Measurements from ENCODE around the gene CFDP1.

Gene CFDP1

GRCh38 chr16:75250089-75250808, 183.1 kb downstream of the CFDP1 start:
- peaks cover 80% of the 10 kb centered on the region for H3K4me1 ChIP-seq (ENCODE audit: control insufficient read depth, insufficient read depth, low read length, poor library complexity, severe bottlenecking)
- H3K9me3 ChIP-seq (ENCODE audit: control insufficient read depth, low read length) = no peaks in the 10 kb centered on the region
- H3K4me3 ChIP-seq (ENCODE audit: extremely low read depth, insufficient read depth, low read length, poor library complexity, severe bottlenecking) = peak overlapping the region; percentile 87
- WGBS, 2 experiments (ENCODE audit: insufficient coverage in 2 of 2) = 4 to 9% methylated on average over 19 to 22 of the region's 29 CpGs
- H3K36me3 ChIP-seq (ENCODE audit: control insufficient read depth, insufficient read depth, low read length) = peaks cover 48% of the 10 kb centered on the region
- H3K27ac ChIP-seq (ENCODE audit: low read depth, low read length, severe bottlenecking) = peak overlapping the region; percentile 99

DNA sequence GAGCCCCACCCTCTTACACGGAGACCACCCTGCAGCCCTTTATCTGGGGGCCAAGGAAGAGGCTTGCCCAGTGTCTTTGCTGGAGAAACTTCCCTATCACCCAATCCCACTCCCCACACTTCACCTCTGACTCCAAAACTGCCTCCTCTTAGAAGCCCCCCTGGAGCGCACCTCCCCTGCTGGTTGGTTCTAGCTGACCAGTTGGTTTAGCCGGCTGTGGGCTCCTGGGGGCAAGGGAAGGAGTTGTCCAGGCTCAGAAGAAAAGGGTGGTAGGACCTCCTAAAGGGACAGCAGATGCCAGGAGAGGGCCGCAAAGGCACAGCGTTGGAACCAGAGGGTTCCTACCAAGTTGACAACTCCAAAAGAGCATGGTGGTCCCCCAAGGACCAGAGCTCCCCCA, 183.9 kb downstream of the CFDP1 start:
- Histone ChIP-seq H3K27ac (ENCODE audit: low read depth, low read length, severe bottlenecking) (peak overlapping the region; percentile 99), H3K4me3 (ENCODE audit: extremely low read depth, insufficient read depth, low read length, poor library complexity, severe bottlenecking) (peak overlapping the region; percentile 87), H3K36me3 (ENCODE audit: control insufficient read depth, insufficient read depth, low read length) (peaks cover 51% of the 10 kb centered on the region), H3K9me3 (ENCODE audit: control insufficient read depth, low read length) (no peaks in the 10 kb centered on the region), H3K4me1 (ENCODE audit: control insufficient read depth, insufficient read depth, low read length, poor library complexity, severe bottlenecking) (peaks cover 77% of the 10 kb centered on the region)
- 68 to 90% methylated on average over 4 to 5 of the region's 5 CpGs for WGBS, 2 experiments (ENCODE audit: insufficient coverage in 2 of 2)

DNA sequence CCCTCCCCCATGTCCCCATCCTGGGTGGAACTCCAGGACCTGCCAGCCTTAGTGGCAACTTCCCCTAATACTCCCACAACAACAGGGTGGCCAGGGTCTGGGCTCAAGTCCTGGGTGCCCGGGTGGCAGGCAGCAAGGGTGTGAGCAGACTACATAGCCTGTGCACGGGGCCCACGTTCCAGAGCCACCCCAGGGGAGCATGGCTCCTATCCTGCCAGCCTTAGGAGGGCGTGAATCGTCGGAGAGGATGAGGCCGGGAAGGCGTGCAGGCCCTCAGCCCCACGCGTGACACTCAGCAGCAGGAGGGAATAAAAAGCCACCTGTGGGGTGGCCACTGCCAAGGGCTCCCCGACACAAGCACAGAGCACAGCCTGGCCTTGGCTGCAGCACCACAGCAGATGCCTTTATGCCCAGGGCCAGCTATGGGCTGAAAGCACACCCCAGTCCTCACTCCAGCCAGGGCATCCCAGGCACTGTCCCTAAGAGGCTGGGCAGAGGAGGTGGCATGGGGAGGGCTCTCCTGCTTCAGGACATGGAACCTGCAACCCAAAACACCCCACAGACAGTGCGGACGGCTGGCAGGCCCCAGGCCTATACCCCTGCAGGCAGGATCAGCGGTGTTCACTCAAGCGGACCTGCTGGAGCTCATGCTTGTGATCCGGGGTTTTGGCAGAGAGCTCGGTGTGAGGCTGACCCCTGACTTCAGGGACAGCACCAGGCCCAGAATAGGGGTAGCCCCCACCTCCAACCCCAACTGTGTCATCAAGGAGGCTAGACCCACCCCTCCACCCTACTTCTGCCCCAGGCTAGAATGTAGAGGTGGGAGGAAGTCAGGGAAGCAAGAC, 184.5 kb downstream of the CFDP1 start:
- WGBS, 2 experiments (ENCODE audit: insufficient coverage in 2 of 2) = 88 to 89% methylated on average over 12 to 14 of the region's 17 CpGs
- Histone ChIP-seq H3K36me3 (ENCODE audit: control insufficient read depth, insufficient read depth, low read length) (peaks cover 58% of the 10 kb centered on the region), H3K27ac (ENCODE audit: low read depth, low read length, severe bottlenecking) (peak overlapping the region; percentile 99), H3K4me3 (ENCODE audit: extremely low read depth, insufficient read depth, low read length, poor library complexity, severe bottlenecking) (peak overlapping the region; percentile 87), H3K4me1 (ENCODE audit: control insufficient read depth, insufficient read depth, low read length, poor library complexity, severe bottlenecking) (peaks cover 77% of the 10 kb centered on the region), H3K9me3 (ENCODE audit: control insufficient read depth, low read length) (no peaks in the 10 kb centered on the region)

DNA sequence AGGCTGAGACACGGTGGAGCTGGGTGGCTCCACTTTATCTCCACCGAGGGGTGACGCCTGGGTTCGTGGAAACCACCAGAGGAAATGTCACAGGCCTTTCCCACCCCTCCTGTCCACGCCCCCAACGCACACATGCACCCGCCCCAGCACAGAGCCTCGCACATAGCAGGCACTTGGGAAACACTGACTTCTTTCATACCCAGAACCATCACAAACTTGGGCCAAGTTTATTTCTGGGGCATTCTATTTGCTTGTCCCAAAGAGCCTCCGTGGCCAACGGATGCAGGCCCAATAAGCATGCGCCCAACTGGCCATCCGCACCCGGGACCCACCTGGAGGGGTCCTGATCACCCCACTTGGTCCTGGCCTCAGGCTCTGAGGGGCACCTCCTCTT, 185.2 kb downstream of the CFDP1 start:
- Histone ChIP-seq H3K4me1 (ENCODE audit: control insufficient read depth, insufficient read depth, low read length, poor library complexity, severe bottlenecking) (peaks cover 77% of the 10 kb centered on the region), H3K9me3 (ENCODE audit: control insufficient read depth, low read length) (no peaks in the 10 kb centered on the region), H3K4me3 (ENCODE audit: extremely low read depth, insufficient read depth, low read length, poor library complexity, severe bottlenecking) (peak overlapping the region; percentile 87), H3K36me3 (ENCODE audit: control insufficient read depth, insufficient read depth, low read length) (peaks cover 64% of the 10 kb centered on the region), H3K27ac (ENCODE audit: low read depth, low read length, severe bottlenecking) (peak overlapping the region; percentile 99)
- 83 to 89% methylated on average over 9 to 13 of the region's 13 CpGs for WGBS, 2 experiments (ENCODE audit: insufficient coverage in 2 of 2)

DNA sequence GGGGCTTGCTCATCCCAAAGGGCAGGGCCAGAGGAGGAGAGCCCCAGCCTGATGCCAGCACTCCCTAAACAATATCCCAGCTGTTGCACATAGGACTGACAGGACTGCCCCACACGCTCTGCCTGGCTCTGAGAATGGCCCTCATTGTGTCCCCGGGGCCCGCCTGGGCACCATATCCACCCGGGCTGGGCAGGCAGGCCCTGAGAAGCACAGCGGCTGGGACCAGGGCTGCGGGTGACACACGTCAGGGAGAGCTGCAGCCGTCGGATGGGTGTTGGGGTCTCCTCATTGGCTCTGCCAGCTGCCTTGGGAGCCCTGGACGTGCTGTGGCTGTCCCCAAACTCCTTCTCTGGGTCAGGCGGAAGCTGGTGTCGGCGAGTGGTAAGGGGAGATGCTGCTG, 186.1 kb downstream of the CFDP1 start:
- Histone ChIP-seq H3K4me3 (ENCODE audit: extremely low read depth, insufficient read depth, low read length, poor library complexity, severe bottlenecking) (peak overlapping the region; percentile 8), H3K4me1 (ENCODE audit: control insufficient read depth, insufficient read depth, low read length, poor library complexity, severe bottlenecking) (peaks cover 75% of the 10 kb centered on the region), H3K36me3 (ENCODE audit: control insufficient read depth, insufficient read depth, low read length) (peaks cover 70% of the 10 kb centered on the region), H3K9me3 (ENCODE audit: control insufficient read depth, low read length) (no peaks in the 10 kb centered on the region), H3K27ac (ENCODE audit: low read depth, low read length, severe bottlenecking) (peak overlapping the region; percentile 99)
- 92% methylated on average over 10 to 13 of the region's 13 CpGs for WGBS, 2 experiments (ENCODE audit: insufficient coverage in 2 of 2)

- peak overlapping the region; percentile 99 for H3K27ac ChIP-seq (ENCODE audit: low read depth, low read length, severe bottlenecking)
- no peaks in the 10 kb centered on the region for H3K9me3 ChIP-seq (ENCODE audit: control insufficient read depth, low read length)
- H3K36me3 ChIP-seq (ENCODE audit: control insufficient read depth, insufficient read depth, low read length) = peaks cover 75% of the 10 kb centered on the region
- peaks cover 75% of the 10 kb centered on the region for H3K4me1 ChIP-seq (ENCODE audit: control insufficient read depth, insufficient read depth, low read length, poor library complexity, severe bottlenecking)
- no peak overlapping the region for H3K4me3 ChIP-seq (ENCODE audit: extremely low read depth, insufficient read depth, low read length, poor library complexity, severe bottlenecking)
- WGBS, 2 experiments (ENCODE audit: insufficient coverage in 2 of 2) = 85 to 89% methylated on average over 11 to 12 of the region's 12 CpGs
These were observed 186.6 kb downstream of the CFDP1 start for GRCh38 chr16:75246504-75247205.

DNA sequence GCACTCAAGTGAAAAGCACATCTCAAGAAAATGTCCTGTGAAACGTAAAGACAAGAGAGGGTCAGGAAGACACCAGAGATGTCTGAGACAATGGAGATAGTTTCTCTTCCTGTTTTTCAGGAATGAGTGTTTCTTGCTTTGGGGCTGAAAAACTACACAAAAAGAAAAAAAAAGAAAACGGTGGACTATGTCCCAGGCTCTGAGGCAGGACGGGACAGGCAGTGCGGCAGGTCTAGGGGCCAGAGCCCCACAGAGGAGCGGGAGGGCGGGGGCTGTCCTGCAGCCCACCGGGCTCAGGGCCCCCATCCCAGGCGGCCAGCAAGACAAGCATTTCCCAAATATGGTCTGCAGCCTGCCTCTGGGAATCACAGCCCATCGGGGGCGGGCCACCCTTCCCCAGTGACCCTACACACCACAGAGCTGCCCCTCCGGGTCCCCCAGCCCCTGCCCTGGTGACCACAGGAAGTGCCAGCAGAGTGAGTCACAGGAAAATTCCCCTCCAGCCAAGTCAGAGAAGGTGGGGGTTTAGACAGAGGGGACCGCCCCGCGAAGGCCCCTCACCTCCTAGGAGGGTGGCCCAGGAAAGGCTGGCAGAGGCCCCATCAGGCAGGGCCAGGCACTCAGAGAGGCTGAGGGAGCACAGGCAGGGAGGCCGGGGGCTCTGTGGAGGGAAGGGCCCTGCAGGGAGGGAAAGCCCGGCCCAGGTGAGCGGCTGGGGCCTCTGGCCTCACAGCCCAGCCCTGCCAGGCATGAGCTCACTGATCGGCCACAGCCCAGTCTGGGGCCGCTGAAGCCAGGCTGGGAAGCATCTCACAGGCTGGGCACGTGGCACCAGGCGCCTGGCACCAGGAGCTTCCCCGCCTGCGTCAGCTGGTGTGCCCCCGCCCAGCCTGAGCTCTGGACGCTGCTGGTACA, 188.2 kb downstream of the CFDP1 start:
- H3K9me3 ChIP-seq (ENCODE audit: control insufficient read depth, low read length) = no peaks in the 10 kb centered on the region
- H3K4me3 ChIP-seq (ENCODE audit: extremely low read depth, insufficient read depth, low read length, poor library complexity, severe bottlenecking) = peak overlapping the region; percentile 6
- H3K4me1 ChIP-seq (ENCODE audit: control insufficient read depth, insufficient read depth, low read length, poor library complexity, severe bottlenecking) = peaks cover 90% of the 10 kb centered on the region
- peaks cover 87% of the 10 kb centered on the region for H3K36me3 ChIP-seq (ENCODE audit: control insufficient read depth, insufficient read depth, low read length)
- H3K27ac ChIP-seq (ENCODE audit: low read depth, low read length, severe bottlenecking) = peak overlapping the region; percentile 99
- 25 to 32% methylated on average over 21 to 22 of the region's 25 CpGs for WGBS, 2 experiments (ENCODE audit: insufficient coverage in 2 of 2)

GRCh38 chr16:75244225-75244809, 189.0 kb downstream of the CFDP1 start:
- Histone ChIP-seq H3K27ac (ENCODE audit: low read depth, low read length, severe bottlenecking) (peak overlapping the region; percentile 99), H3K36me3 (ENCODE audit: control insufficient read depth, insufficient read depth, low read length) (peaks cover 85% of the 10 kb centered on the region), H3K4me1 (ENCODE audit: control insufficient read depth, insufficient read depth, low read length, poor library complexity, severe bottlenecking) (peaks cover 93% of the 10 kb centered on the region), H3K4me3 (ENCODE audit: extremely low read depth, insufficient read depth, low read length, poor library complexity, severe bottlenecking) (peak overlapping the region; percentile 6), H3K9me3 (ENCODE audit: control insufficient read depth, low read length) (no peaks in the 10 kb centered on the region)
- WGBS, 2 experiments (ENCODE audit: insufficient coverage in 2 of 2) = 94 to 97% methylated on average over 5 to 6 of the region's 7 CpGs

All from mesodermal cell (in vitro differentiated cells).